HG02870 (cell line): ENCODE measurements around the gene RAPGEF6.
A peak's percentile ranks its signal among the peaks of the same experiment; 100 is the strongest.
"Not testable (repeated sequence)": the region's sequence is repeated elsewhere in the genome, so short reads cannot be mapped to it uniquely, and the experiment has no call there.

Source experiments
- ATAC-seq: cut with Tn5 transposase; IDR thresholded peaks from one replicate; pipeline ENCODE4 v1.9.1; 2021; ENCODE audit warnings: mild to moderate bottlenecking, moderate library complexity; ENCODE audit not compliant: unreplicated experiment

RAPGEF6 gene

DNA sequence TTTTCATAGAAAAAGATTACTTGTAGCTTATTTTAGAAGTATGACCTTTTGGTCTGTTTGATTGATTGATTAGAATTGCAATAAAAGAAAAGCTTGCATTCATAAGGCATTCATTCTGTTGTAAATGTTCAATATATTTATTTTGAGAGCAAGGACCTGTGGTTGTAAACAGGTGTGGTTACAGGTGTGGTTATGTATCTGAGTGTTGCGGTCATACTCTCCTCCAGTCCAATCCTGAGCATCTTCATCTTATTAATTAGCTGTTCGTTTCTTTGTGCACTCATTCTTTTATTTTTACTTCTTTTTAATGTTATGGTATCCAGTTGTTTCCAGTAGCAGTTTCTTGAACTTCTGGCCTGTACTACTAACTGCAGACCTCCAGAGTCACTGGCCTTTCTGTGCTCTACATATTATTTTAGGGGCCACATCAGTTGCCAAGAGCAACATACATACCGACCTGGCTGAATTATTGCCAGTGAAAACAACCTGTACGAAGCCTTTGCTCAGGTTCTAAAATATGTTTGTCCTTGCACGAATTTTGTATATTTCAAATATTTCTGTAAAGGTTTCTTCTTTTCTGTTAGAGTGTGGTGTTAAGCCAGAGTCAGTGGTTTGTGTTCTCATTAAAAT, 242.4 kb downstream of the RAPGEF6 start:
- ATAC-seq: no peak

DNA sequence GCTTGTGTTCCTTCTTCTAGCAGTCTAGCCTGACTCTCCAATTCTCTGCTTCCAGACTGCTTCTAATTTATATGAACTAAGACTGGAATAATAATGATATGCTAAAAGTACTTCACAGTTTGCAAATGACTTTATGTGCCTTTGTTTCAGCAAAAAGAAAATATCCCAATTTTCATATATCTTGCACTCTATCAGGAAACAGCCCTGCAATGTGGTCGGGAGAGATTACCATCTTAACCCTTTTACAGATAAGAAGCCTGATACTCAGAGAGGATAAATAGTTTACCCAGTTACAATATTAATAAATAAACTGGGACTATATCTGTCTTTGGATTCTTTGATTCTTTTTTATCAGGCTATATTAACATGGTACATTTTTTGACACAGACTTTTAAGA, 245.2 kb downstream of the RAPGEF6 start:
- ATAC-seq: no peak

DNA sequence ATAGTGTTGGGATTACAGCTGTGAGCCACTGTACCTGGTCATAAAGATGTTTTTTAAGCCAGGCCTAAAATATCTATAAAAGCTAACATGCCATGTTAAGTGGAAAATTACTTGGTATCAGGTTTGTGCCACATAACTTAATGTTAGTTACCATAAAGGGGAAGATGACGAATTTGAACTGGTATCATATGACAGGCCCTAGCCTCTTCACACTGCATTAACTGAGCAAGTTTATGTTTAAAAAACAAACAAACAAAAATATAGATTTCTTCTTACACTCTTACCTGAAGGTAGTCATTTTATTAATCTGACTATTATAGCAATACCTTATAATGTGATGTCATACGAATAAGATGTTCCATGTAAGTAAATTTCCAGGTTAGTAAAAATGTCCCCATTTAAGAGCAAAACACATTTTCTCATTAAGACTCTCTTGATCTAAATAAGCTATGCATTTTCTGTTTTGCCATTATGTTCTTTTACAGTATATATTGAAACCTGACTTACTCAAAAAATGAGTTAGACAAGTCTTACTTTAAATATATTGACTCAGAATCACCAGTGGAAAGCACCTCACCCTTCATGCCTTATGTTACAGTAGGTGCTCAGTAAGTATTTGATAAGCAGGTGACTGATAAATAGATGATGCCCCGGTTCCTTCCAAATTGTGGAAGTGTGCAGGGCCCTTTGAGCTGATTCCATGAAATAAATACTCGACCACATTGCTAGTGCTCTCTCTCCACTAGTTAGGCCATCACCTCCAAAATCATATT, 245.7 kb downstream of the RAPGEF6 start:
- ATAC-seq: peak; percentile 59

DNA sequence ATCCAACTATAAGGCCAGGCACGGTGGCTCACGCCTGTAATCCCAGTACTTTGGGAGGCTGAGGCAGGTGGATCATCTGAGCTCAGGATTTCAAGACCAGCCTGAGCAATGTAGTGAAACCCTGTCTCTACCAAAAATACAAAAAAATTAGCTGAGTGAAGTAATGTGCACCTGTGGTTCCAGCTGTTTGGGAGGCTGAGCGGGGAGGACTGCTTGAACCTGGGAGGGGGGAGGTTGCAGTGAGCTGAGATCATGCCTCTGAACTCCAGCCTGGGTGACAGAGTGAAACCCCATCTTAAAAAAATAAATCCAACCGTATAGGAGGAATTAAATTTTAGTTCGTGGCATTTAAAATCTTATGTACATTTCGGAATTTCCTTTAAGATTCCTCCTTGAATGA, 247.8 kb downstream of the RAPGEF6 start:
- ATAC-seq: no peak

GRCh38 chr5:131386779-131387178, 248.2 kb downstream of the RAPGEF6 start:
- ATAC-seq: no peak

GRCh38 chr5:131386124-131386523, 248.9 kb downstream of the RAPGEF6 start:
- no peak for ATAC-seq

DNA sequence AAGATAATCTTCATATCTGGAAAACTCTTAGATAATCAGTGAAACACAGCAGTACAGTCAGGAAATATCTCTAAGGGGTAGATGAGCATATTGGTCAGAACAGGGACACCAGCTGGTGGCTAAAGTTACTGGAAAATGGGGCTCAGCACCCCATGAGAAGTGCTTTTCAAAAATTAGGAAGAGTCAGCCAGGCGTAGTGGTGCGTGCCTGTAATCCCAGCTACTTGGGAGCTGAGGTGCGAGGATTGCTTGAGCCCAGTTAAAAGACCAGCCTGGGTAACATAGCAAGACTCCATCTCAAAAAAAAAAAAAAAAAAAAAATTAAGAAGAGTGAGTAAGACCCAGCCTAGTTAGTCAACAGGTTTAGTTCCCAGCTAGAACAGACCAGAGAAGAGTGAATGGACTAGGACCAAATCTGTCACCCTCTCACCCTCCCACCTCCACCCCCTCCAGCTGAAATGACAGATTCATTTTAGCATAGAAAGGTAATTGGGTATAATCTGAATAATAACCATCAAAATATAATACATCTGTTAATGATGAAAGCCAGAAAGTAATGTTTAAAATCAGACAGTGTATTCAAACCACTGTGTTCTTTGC, 250.3 kb downstream of the RAPGEF6 start:
- ATAC-seq: no peak

GRCh38 chr5:131384173-131384572, 250.9 kb downstream of the RAPGEF6 start:
- no peak for ATAC-seq

GRCh38 chr5:131382407-131383395, 252.3 kb downstream of the RAPGEF6 start:
- peak; percentile 51 for ATAC-seq

DNA sequence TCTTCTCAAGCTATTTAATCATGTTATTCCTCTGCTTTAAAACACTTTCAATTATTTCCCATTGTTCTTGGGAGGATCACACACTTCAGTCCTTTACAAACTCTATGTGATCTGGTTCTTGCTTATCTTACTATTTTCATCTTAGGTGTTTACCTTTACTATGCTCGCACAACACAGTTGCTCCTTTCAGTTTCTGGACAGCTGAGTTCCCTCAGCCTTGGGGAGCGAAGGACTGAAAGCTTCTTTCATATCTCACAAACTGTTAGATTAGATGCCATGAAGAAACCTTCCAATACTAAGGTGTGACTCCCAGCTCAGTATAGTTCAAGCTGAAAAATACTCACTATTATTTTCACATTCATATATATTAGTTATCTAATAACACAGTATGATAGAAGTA, 253.3 kb downstream of the RAPGEF6 start:
- ATAC-seq: peak; percentile 47

DNA sequence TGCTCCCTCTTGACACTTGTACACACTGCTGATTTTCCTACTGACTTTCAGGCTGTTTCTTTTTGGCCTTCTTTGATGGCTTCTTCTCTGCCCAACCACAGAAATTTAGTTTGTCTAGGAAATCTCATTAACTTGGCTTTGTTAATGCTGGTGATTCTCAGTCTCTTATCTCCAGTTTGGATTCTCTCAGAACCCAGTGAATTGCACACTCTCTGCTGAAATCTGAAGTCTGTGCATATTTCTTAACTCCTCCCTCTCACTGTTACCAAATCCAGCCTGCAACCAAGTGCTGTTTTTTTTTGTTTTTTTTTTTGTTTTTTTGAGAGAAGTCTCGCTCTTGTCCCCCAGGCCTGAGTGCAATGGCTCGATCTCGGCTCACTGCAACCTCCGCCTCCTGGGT, 254.0 kb downstream of the RAPGEF6 start:
- no peak for ATAC-seq

DNA sequence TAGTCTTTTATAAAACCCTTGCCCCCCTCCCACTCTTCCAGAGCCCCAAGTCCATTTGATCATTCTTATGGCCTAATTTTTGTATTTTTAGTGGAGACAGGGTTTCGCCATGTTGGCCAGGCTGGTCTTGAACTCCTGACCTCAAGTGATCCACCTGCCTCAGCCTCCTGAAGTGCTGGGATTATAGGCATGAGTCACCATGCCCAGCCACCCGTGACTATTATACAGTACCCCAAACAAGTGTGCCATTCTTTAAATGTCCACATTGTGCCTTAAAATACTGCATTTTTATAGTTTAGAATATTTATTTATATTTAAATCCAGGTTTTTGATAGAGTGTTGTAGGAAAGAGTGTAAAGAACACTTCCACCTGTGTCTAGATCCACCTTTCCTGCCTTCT, 254.8 kb downstream of the RAPGEF6 start:
- not testable (repeated sequence) for ATAC-seq

DNA sequence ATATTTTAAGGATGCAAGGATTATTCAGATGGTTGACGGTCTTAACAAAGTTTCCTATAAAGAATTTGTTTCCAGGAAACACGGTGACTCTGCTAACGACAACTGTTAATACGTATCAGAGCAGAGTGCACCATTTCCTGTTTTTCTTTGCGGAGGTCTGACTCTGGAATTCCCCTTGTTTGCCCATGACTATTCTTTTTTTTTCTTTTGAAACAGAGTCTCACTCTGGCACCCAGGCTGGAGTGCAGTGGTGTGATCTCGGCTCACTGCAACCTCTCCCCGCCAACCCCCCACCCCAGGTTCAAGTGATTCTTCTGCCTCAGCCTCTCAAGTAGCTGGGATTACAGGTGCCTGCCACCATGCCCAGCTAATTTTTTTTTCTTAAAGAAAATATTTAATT, 255.3 kb downstream of the RAPGEF6 start:
- peak; percentile 26 for ATAC-seq

DNA sequence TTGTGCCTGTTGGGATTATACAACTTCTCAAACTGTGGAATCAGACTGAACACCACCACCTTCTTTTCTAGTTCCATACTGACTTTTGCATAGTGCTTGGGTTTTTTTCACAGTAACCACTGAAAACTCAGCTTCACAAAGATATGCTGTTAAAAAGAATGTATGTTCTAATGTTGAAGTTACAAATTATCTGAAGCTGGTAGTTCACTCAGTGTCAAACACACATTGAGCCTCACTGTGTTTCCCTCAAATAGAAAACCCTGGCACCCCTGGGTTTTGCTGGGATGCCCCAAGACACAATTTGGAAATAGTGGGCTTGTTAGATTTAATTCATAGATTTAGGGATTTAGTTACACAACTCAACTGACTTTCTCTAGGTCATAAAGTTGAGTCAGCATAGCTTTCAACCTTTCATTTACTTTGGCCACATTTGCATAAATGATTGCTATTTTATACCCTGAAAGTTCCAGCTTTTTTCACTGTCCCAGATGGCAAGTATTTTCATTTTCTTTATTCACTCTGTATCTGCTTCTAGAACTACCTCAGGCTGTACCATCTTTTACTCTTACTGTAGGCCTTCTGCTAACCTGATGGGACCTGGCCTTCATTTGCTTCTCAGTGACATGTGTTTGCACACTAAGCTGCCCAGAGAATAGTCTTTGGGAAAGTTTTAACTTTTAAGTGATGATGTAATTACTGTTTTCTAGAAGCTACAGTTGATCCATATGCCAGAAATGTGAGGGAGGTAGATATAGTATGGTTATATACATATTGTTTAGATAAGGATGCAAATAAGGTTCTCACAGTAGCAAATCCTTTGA, 256.1 kb downstream of the RAPGEF6 start:
- peak; percentile 15 for ATAC-seq

GRCh38 chr5:131377785-131378325, 257.2 kb downstream of the RAPGEF6 start:
- ATAC-seq: no peak

DNA sequence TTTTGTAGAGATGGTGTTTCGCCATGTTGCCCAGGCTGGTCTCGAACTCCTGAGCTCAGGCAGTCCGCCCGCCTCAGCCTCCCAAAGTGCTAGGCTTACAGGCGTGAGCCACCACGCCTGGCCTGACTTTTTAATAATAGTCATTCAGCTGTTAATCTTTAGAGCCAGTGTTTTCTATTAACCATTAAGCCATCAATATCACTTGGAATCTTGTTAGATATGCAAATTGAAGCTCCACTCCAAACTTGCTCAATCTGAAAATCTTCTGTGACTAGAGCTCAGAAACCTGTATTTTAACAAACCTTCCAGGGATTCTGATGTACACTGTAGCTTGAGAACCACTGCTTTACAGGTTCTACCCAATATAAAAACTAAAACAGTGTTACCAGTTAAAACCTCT, 257.7 kb downstream of the RAPGEF6 start:
- ATAC-seq: no peak

DNA sequence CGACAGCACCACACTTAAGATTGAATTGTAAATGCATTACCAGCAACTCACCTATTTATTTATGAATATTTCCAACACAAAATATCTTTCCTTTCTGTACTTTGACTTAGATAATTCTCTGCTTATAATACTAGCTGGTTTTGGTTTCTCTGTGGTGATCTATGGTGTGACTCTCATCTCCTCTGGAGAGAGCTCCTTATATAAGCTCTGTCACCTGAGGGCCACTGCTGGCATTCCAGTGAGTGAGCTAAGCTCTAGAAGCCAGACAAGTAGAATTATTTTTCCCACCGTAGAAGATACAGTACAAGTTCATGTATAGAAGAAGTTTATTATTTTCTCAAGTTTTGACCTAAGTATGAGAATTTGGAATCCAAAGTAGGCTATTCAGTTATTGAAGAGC, 259.7 kb downstream of the RAPGEF6 start:
- peak; percentile 30 for ATAC-seq
